ENCODE measurements around the gene PZP. TPM values are rescaled to one million over a fixed set of nuclear protein-coding genes. Genes with fewer than 3 reads are reported as not detected.

The PZP gene
- total RNA-seq, 1 experiment from 2014 or later: not detected

DNA sequence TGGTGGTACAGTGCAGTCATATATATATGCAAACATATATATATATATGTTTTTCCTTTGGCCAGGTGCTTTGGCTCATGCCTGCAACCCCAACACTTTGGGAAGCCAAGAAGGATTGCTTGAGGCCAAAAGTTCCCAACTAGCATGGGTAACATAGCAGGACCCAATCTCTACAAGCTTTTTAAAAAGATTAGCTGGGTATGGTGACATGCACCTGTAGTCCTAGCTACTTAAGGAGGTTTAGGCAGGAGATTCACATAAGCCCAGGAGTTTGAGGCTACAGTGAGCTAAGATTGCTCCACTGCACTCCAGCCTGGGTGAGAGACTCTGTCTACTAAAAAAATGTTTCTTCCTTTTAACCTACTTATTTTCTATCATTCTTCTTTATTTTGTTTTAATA is 10.2 kb downstream of the PZP start:
- H3K36me3 Mint-ChIP-seq (ENCODE audit: insufficient read depth in 1 of 3, low read depth in 3 of 3): no peaks in the 10 kb centered on the region
- no peaks in the 10 kb centered on the region for H3K9me3 Mint-ChIP-seq
- H3K9me3 ChIP-seq (ENCODE audit: control insufficient read depth, low read depth, low read length): no peaks in the 10 kb centered on the region
- no peak overlapping the region for H2BK12ac ChIP-seq (ENCODE audit: insufficient read length, low read depth, low read length)
- no peaks in the 10 kb centered on the region for H3K23me2 ChIP-seq (ENCODE audit: insufficient read length, low read depth, low read length, poor library complexity, severe bottlenecking)
- no peak overlapping the region for H2BK20ac ChIP-seq (ENCODE audit: low read depth, low read length, poor library complexity, severe bottlenecking)
- H4K20me1 ChIP-seq (ENCODE audit: control insufficient read depth, insufficient read depth, insufficient read length): no peaks in the 10 kb centered on the region
- no peaks in the 10 kb centered on the region for H3K27me3 ChIP-seq (ENCODE audit: insufficient read depth, low read length)
- H3K4ac ChIP-seq (ENCODE audit: low read depth, low read length): no peak overlapping the region
- H2BK120ac ChIP-seq (ENCODE audit: low read depth, low read length, poor library complexity, severe bottlenecking): no peak overlapping the region
- no peak overlapping the region for H4K91ac ChIP-seq (ENCODE audit: insufficient read length, low read depth, low read length)
- no peak overlapping the region for H2BK15ac ChIP-seq (ENCODE audit: low read depth, low read length)
- no peak overlapping the region for H4K8ac ChIP-seq (replicated peaks; ENCODE audit: insufficient read length, low read depth, low read length)
- H3K14ac ChIP-seq (ENCODE audit: insufficient read depth, low read length): no peak overlapping the region
- no peak overlapping the region for H3K4me3 Mint-ChIP-seq
- TF ChIP-seq CTCF (conservative IDR thresholded peaks at IDR 0.05): no peak
- H3K4me2 ChIP-seq (ENCODE audit: insufficient read depth, insufficient read length, low read length): no peak overlapping the region
- H3K79me1 ChIP-seq (ENCODE audit: insufficient read depth, low read depth, low read length, poor library complexity, severe bottlenecking): no peaks in the 10 kb centered on the region
- no peak overlapping the region for H4K5ac ChIP-seq (ENCODE audit: insufficient read length, low read depth, low read length)
- no peaks in the 10 kb centered on the region for H3K79me2 ChIP-seq (ENCODE audit: insufficient read depth, low read length)
- H3K27ac Mint-ChIP-seq: no peak overlapping the region
- no peak overlapping the region for H3K9ac ChIP-seq (ENCODE audit: extremely low read depth, insufficient read length, low read length)
- H3T11ph ChIP-seq (ENCODE audit: low read length): no peak overlapping the region
- H3K4me1 ChIP-seq (ENCODE audit: insufficient read depth, low read length): no peaks in the 10 kb centered on the region
- no peak overlapping the region for H3K18ac ChIP-seq (ENCODE audit: insufficient read length, low read depth, low read length)
- H3K4me1 Mint-ChIP-seq: no peaks in the 10 kb centered on the region
- H3K56ac ChIP-seq (ENCODE audit: insufficient read length, low read depth, low read length): no peak overlapping the region
- H2BK5ac ChIP-seq (ENCODE audit: insufficient read length, low read length): no peak overlapping the region
- no peak overlapping the region for H2AFZ ChIP-seq (ENCODE audit: low read length)
- H2AK5ac ChIP-seq (ENCODE audit: insufficient read length, low read length): no peak overlapping the region
- H3K27me3 Mint-ChIP-seq (ENCODE audit: low read depth): no peaks in the 10 kb centered on the region
- no peak overlapping the region for H3K27ac ChIP-seq (ENCODE audit: insufficient read length, low read depth, low read length)
- no peak for DNase-seq
- H3K23ac ChIP-seq (ENCODE audit: insufficient read length, low read depth, low read length): no peak overlapping the region

Data from H9 (cell line).